K562 treated with DMSO at 1 percent for 4 hours (cell line): Measurements from ENCODE around the gene AGXT2. TPM values are rescaled to one million over a fixed set of nuclear protein-coding genes. Genes with fewer than 3 reads are reported as not detected.

Source experiments
- total RNA-seq: library from RNA; unstranded; fragments of 300-600 nt; gene quantifications from 2 replicates; pipeline ENCODE4 v1.2.3, GENCODE V29; 2022; ENCODE audit not compliant: insufficient read depth

AGXT2 gene, protein sequence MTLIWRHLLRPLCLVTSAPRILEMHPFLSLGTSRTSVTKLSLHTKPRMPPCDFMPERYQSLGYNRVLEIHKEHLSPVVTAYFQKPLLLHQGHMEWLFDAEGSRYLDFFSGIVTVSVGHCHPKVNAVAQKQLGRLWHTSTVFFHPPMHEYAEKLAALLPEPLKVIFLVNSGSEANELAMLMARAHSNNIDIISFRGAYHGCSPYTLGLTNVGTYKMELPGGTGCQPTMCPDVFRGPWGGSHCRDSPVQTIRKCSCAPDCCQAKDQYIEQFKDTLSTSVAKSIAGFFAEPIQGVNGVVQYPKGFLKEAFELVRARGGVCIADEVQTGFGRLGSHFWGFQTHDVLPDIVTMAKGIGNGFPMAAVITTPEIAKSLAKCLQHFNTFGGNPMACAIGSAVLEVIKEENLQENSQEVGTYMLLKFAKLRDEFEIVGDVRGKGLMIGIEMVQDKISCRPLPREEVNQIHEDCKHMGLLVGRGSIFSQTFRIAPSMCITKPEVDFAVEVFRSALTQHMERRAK
- total RNA-seq: not detected in 2 replicates

GRCh38 chr5:35047785-35048404, at the start of gene AGXT2:
Gene AGXT2, minus strand, starts transcription at chr5:35047949. Its CDS starts 57 bp downstream, at chr5:35047892.

Other genes with a start within 250 kb of the AGXT2 start
- 0.17 and 2.4 TPM in 2 replicates for gene TTC23L, start 208.8 kb downstream of the AGXT2 start, total RNA-seq
- 18.8 and 25.7 TPM in 2 replicates for gene RAD1, start 132.4 kb downstream of the AGXT2 start, total RNA-seq
- gene BRIX1, start 132.2 kb downstream of the AGXT2 start, total RNA-seq: 19.3 and 26.3 TPM in 2 replicates
- gene DNAJC21, start 118.4 kb downstream of the AGXT2 start, total RNA-seq: 34.3 and 40.7 TPM in 2 replicates
- gene PRLR, start 182.5 kb upstream of the AGXT2 start, total RNA-seq: not detected in 2 replicates